K562 (cell line): ENCODE data around the gene GLI3. TPM values are rescaled to one million over a fixed set of nuclear protein-coding genes. Genes with fewer than 3 reads are reported as not detected.

Experiments used
- ATAC-seq: fragments of 200-7000 bp; cut with Tn5 transposase; 3 replicates; pipeline ENCODE4 v1.9.1; 2020; ENCODE audit warnings: moderate library complexity
- BruUV-seq: library from RNA; stranded (reverse); fragments of 400-500 nt; replicated peaks from 2 replicates; lab custom pipeline; 2021; lab: Mats Ljungman, UMichigan
- CTCF ChIA-PET: fragments of 300-600 bp; formaldehyde crosslinking; extraction: SDS; loops from one replicate; lab custom pipeline; 2021; ENCODE audit warnings: low intra/inter-chr PET ratio; lab: Yijun Ruan, JAX
- POLR2A ChIA-PET: fragments of 300-600, 350-650 bp; sonication (Branson Sonifier 250); formaldehyde crosslinking; extraction: SDS; loops from one replicate; lab custom pipeline; 2021; ENCODE audit warnings: antibody characterized with exemption, inconsistent platforms; lab: Yijun Ruan, JAX
- DNase-seq, 4 experiments: peaks; one replicate each; pipeline versions ENCODE4 v3.0.0 to v3.0.0-alpha.2; 2011 to 2018; ENCODE audit warnings: low spot score in 3 of 4, mixed read lengths in 3 of 4; ENCODE audit errors: extremely low read depth in 1 of 4
- FAIRE-seq: peaks from 2 replicates; lab custom pipeline; 2011; peaks lifted over from hg19 to GRCh38; lab: Jason Lieb, UNC
- H2AFZ ChIP-seq: 2 replicates; pipeline ENCODE4 v1.6.0; 2011; ENCODE audit warnings: low read depth, low read length, control low read depth, inconsistent platforms
- H3K27ac ChIP-seq: fragments of 200-600 bp; 3 replicates; pipeline ENCODE4 v1.8.0; 2011; ENCODE audit warnings: low read depth, mild to moderate bottlenecking, control low read depth, inconsistent platforms, low read length, moderate library complexity, mixed read lengths; ENCODE audit errors: extremely low read depth
- H3K27me3 ChIP-seq, 2 experiments: fragments of 300-600 bp in 1 of 2; 2 replicates in 1 of 2; 3 replicates in 1 of 2; pipeline versions ENCODE4 v1.6.0 to v1.8.0; 2011; ENCODE audit warnings: inconsistent platforms in 2 of 2, low read length in 2 of 2, mild to moderate bottlenecking in 1 of 2, mixed read lengths in 1 of 2, moderate library complexity in 1 of 2; ENCODE audit not compliant: control insufficient read depth in 2 of 2, insufficient read depth in 2 of 2
- H3K36me3 ChIP-seq: fragments of 300-600 bp; 3 replicates; pipeline ENCODE4 v1.8.0; 2011; ENCODE audit warnings: mild to moderate bottlenecking, low read length, inconsistent platforms; ENCODE audit not compliant: control insufficient read depth, insufficient read depth
- H3K4me1 ChIP-seq, 2 experiments: fragments of 200-600 bp in 1 of 2; replicated peaks in 1 of 2; 2 replicates in 1 of 2; 3 replicates in 1 of 2; pipeline versions ENCODE4 v1.5.1 to v1.8.0; 2011; ENCODE audit warnings: inconsistent platforms in 2 of 2, low read length in 2 of 2, mild to moderate bottlenecking in 1 of 2, mixed read lengths in 1 of 2, moderate library complexity in 1 of 2; ENCODE audit not compliant: control insufficient read depth in 2 of 2, insufficient read depth in 2 of 2
- H3K4me2 ChIP-seq: 2 replicates; pipeline ENCODE4 v1.6.1; 2011; ENCODE audit warnings: low read length, control low read depth, inconsistent platforms, mixed read lengths; ENCODE audit not compliant: insufficient read depth
- H3K4me3 ChIP-seq: fragments of 200-600 bp; sonication (generic), shearing (Covaris generic); 2 replicates; pipeline ENCODE4 v1.5.1; 2016; ENCODE audit warnings: control low read depth, inconsistent platforms
- H3K79me2 ChIP-seq: fragments of 200-600 bp; 3 replicates; pipeline ENCODE4 v1.8.0; 2011; ENCODE audit warnings: low read length, inconsistent platforms; ENCODE audit not compliant: control insufficient read depth, insufficient read depth
- H3K9ac ChIP-seq, 2 experiments: 2 replicates each; pipeline versions ENCODE4 v1.6.0 to v1.6.1; 2011; ENCODE audit warnings: low read depth in 2 of 2, low read length in 2 of 2, control low read depth in 1 of 2, inconsistent platforms in 1 of 2, mild to moderate bottlenecking in 1 of 2, mixed read lengths in 1 of 2; ENCODE audit not compliant: insufficient read depth in 1 of 2
- H3K9me1 ChIP-seq: one replicate; pipeline ENCODE4 v1.6.0; 2011; ENCODE audit warnings: inconsistent platforms, mild to moderate bottlenecking, low read length, moderate library complexity; ENCODE audit not compliant: control insufficient read depth, insufficient read depth
- H3K9me3 ChIP-seq: replicated peaks from 2 replicates; pipeline ENCODE4 v1.5.1; 2011; ENCODE audit warnings: low read depth, low read length, inconsistent platforms; ENCODE audit not compliant: control insufficient read depth, insufficient read depth
- H4K20me1 ChIP-seq: replicated peaks from 2 replicates; pipeline ENCODE4 v1.6.1; 2011; ENCODE audit warnings: low read length, inconsistent platforms, mixed read lengths; ENCODE audit not compliant: control insufficient read depth, insufficient read depth
- BRF1 ChIP-seq: IDR thresholded peaks from 3 replicates; pipeline ENCODE4 v1.6.1; 2011; ENCODE audit warnings: borderline replicate concordance, mild to moderate bottlenecking; ENCODE audit not compliant: insufficient read length; ENCODE audit errors: extremely low read depth
- DIDO1 ChIP-seq: fragments of 450-650 bp; IDR thresholded peaks from 2 replicates; pipeline ENCODE4 v1.6.1; 2016; ENCODE audit warnings: low read depth, missing biosample characterization, missing genetic modification characterization
- MED1 ChIP-seq: sonication (generic); formaldehyde crosslinking; IDR thresholded peaks from 2 replicates; pipeline ENCODE4 v1.8.1; 2023; ENCODE audit warnings: missing genetic modification reagents, borderline replicate concordance
- ZNF143 ChIP-seq: sonication (generic); formaldehyde crosslinking; IDR thresholded peaks from 2 replicates; pipeline ENCODE4 v1.9.0; 2022; ENCODE audit warnings: mild to moderate bottlenecking, missing genetic modification reagents
- ZZZ3 ChIP-seq: fragments of 450-650 bp; IDR thresholded peaks from 2 replicates; pipeline ENCODE4 v1.6.1; 2016; ENCODE audit warnings: antibody characterized with exemption, mild to moderate bottlenecking, moderate library complexity
- WGBS: fragments of 100-300 bp; shearing (Covaris generic); methylation state at CpG from one replicate; pipeline ENCODE4 v1.1.6; 2016; ENCODE audit warnings: low coverage, mixed read lengths; ENCODE audit not compliant: insufficient coverage; ENCODE audit errors: missing lambda C conversion rate; 5-methylcytosine and 5-hydroxymethylcytosine counted together
- in situ Hi-C: fragments of 300-500 bp; cut with MboI; formaldehyde crosslinking; loops from 4 replicates; pipeline ENCODE4 v1.15.0; 2018; ENCODE audit warnings: inconsistent platforms, mixed read lengths
- intact Hi-C: fragments of 100-400 bp; cut with micrococcal nuclease; formaldehyde crosslinking; loops from 2 replicates; pipeline ENCODE4 v1.14.2; 2022
- polyA plus RNA-seq, 8 experiments: library from polyadenylated mRNA; depleted of rRNA in 4 of 8; stranded (reverse) in 5 of 8; unstranded in 3 of 8; fragments of >200 nt; fragmentation: Nextera tagmentation in 2 of 8; fragmentation: Illumina TruSeq in 1 of 8; extraction: Ambion mirVana in 2 of 8; extraction: Trizol in 1 of 8; gene quantifications; 2 replicates each; pipeline versions ENCODE4 v1.2.1 to v1.2.3, GENCODE V29; 2011 to 2014; ENCODE audit warnings: inconsistent platforms in 1 of 8, missing spikeins in 1 of 8
- total RNA-seq, 7 experiments: library from RNA; depleted of rRNA in 6 of 7; stranded (reverse); fragments of >200 nt in 6 of 7; fragmentation: Illumina TruSeq in 2 of 7; extraction: Trizol in 2 of 7; gene quantifications; 2 replicates each; pipeline versions ENCODE4 v1.2.1 to v1.2.3, GENCODE V29; 2011 to 2021; ENCODE audit warnings: low replicate concordance in 1 of 7
- TF ChIP-seq, protein P1 (sequence below): IDR thresholded peaks from 3 replicates; pipeline ENCODE4 v1.6.1; 2011; ENCODE audit warnings: borderline replicate concordance, mild to moderate bottlenecking, moderate library complexity; ENCODE audit not compliant: insufficient read length; ENCODE audit errors: extremely low read depth
- TF ChIP-seq, protein P2 (sequence below): fragments of 200-800 bp; sonication (Bioruptor generic); IDR thresholded peaks from 2 replicates; pipeline ENCODE4 v1.6.1; 2017; ENCODE audit warnings: missing genetic modification characterization, missing compliant biosample characterization
- TF ChIP-seq, protein P3 (sequence below): sonication (generic); formaldehyde crosslinking; IDR thresholded peaks from 2 replicates; pipeline ENCODE4 v1.8.1; 2023; ENCODE audit warnings: mild to moderate bottlenecking, missing genetic modification reagents

The GLI3 gene
- total and polyA plus RNA-seq, 9 of the 15 experiments (the other 6 are each of a cell fraction or from before 2014, with no cell fraction given), result 0.01 to 0.18 (median 0.07) TPM; not detected in 6

DNA sequence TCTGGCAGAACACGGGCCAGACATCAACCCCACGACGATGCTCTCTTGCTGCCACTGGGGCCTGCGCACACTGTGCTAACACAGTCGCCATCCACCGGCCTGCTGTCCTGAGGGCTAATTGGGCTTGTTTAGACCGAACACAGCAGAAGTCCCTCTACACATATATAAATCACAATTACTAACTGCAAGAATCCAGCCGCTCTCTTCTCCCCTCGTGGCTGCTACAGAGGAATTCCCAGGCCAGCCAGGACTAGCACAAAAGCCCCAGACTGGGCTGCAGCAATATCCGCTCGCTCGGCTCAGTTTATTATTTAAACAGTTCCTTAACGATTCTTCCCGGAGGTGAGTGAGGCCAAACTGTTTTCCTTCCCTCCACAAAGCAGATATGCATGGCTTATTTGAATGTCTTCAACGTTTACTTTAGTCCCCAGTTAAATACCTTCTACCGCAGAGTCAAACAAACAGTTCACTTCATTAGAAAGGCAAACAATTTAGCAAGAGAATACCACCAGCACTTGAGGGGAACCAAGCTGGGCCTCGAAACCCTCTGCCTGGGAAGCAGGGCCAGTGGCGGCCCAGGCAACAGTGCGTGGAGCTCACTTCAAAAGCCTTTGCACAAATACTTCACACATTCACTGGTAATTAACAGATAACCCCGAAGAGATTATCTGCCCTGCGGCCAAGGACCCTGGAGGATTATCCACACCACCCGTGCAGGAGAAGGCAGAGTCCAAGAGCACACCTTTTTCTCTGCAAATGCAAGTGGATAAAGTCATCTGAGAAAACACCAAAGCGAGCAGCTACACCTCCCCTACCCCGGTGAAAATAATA lies 145.3 kb downstream of the GLI3 start (continued):
- TF ChIP-seq, protein P1, sequence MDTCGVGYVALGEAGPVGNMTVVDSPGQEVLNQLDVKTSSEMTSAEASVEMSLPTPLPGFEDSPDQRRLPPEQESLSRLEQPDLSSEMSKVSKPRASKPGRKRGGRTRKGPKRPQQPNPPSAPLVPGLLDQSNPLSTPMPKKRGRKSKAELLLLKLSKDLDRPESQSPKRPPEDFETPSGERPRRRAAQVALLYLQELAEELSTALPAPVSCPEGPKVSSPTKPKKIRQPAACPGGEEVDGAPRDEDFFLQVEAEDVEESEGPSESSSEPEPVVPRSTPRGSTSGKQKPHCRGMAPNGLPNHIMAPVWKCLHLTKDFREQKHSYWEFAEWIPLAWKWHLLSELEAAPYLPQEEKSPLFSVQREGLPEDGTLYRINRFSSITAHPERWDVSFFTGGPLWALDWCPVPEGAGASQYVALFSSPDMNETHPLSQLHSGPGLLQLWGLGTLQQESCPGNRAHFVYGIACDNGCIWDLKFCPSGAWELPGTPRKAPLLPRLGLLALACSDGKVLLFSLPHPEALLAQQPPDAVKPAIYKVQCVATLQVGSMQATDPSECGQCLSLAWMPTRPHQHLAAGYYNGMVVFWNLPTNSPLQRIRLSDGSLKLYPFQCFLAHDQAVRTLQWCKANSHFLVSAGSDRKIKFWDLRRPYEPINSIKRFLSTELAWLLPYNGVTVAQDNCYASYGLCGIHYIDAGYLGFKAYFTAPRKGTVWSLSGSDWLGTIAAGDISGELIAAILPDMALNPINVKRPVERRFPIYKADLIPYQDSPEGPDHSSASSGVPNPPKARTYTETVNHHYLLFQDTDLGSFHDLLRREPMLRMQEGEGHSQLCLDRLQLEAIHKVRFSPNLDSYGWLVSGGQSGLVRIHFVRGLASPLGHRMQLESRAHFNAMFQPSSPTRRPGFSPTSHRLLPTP, result no peak
- TF ChIP-seq, protein P2, sequence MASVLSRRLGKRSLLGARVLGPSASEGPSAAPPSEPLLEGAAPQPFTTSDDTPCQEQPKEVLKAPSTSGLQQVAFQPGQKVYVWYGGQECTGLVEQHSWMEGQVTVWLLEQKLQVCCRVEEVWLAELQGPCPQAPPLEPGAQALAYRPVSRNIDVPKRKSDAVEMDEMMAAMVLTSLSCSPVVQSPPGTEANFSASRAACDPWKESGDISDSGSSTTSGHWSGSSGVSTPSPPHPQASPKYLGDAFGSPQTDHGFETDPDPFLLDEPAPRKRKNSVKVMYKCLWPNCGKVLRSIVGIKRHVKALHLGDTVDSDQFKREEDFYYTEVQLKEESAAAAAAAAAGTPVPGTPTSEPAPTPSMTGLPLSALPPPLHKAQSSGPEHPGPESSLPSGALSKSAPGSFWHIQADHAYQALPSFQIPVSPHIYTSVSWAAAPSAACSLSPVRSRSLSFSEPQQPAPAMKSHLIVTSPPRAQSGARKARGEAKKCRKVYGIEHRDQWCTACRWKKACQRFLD (CRISPR knock-in tag), result no peak

DNA sequence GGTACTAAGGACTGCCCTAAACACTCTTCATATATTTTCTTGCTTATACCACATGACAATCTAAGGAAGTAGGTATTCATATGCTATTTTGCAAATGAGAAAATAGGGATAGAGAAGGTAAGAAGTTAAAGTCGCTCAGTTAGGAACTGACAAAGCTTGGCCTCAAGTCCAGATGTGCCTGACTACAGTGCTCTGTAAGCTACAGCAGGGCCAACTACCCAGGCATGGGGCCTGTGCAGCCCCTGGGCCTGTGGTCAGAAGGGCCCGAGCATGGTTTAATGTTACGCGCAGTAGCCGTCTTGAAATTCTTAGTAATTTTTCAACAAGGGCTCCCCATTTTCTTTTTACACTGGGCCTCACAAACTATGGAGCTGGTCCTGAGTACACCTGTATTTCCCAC lies 146.2 kb downstream of the GLI3 start:
- BruUV-seq, result no TSS peak
- Histone ChIP-seq H3K27me3 (peaks cover 0 to 14% of the 10 kb centered on the region in 2 experiments; a peak in 3 of 5 replicates), H3K9me1 (no peaks in the 10 kb centered on the region), H2AFZ (no peak overlapping the region), H3K9ac (no peak overlapping the region), H3K27ac (no peak overlapping the region), H3K9me3 (no peaks in the 10 kb centered on the region), H3K79me2 (no peaks in the 10 kb centered on the region), H3K4me2 (no peak overlapping the region), H3K4me3 (no peak overlapping the region), H4K20me1 (0 out of 2 replicates have a peak, but pooled peaks cover 2% of the 10 kb centered on the region), H3K4me1 (no peaks in the 10 kb centered on the region), H3K36me3 (no peaks in the 10 kb centered on the region)
- intact Hi-C loops (no loop called here), in situ Hi-C loops (no loop called here)
- POLR2A ChIA-PET, result no interaction called here
- TF ChIP-seq BRF1, result no peak
- no peak for TF ChIP-seq DIDO1 (tag)
- TF ChIP-seq, protein P3, sequence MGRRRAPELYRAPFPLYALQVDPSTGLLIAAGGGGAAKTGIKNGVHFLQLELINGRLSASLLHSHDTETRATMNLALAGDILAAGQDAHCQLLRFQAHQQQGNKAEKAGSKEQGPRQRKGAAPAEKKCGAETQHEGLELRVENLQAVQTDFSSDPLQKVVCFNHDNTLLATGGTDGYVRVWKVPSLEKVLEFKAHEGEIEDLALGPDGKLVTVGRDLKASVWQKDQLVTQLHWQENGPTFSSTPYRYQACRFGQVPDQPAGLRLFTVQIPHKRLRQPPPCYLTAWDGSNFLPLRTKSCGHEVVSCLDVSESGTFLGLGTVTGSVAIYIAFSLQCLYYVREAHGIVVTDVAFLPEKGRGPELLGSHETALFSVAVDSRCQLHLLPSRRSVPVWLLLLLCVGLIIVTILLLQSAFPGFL, result no peak
- TF ChIP-seq MED1 (CRISPR knock-in tag), result no peak
- no peak for TF ChIP-seq ZNF143
- no peak for TF ChIP-seq ZZZ3
- WGBS, result 6% methylated on average over 5 of the region's 5 CpGs
- CTCF ChIA-PET, result no interaction called here
- ATAC-seq (no peak), DNase-seq (no peak), FAIRE-seq (no peak)
